ENCODE data around the gene HECTD2.
"Not testable (repeated sequence)": the region's sequence is repeated elsewhere in the genome, so short reads cannot be mapped to it uniquely, and the experiment has no call there.

Gene HECTD2

DNA sequence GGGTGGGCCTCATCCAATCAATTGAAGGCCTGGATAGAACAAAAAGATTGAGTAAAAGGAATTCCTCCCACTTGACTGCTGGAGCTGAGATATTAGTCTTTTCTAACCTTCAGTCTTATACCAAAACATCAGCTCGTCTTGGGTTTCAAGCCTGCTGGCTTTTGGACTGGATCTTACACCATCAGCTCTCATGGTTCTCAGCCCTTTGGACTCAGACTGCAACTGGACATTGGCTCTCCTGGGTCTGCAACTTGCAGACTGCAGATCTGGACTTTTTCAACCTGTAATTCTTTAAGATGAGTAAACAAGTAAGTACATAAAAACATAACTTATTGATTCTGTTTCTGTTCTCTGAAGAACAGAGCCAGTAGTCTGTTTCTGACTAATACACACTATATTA is 149.0 kb downstream of the HECTD2 start:
- peaks cover 11% of the 10 kb centered on the region for H3K9me3 ChIP-seq
- no peak overlapping the region for H3K4me2 ChIP-seq
- H4K20me1 ChIP-seq, result no peaks in the 10 kb centered on the region
- no peak overlapping the region for H3K9ac ChIP-seq
- H3K4me3 ChIP-seq, result no peak overlapping the region
- H3K36me3 ChIP-seq, result no peaks in the 10 kb centered on the region
- H3K4me1 ChIP-seq, result no peaks in the 10 kb centered on the region
- H3K27me3 ChIP-seq, result no peaks in the 10 kb centered on the region
- no peak for TF ChIP-seq Cebpa-rat (IDR thresholded peaks at IDR 0.05)
- no peak overlapping the region for H3K27ac ChIP-seq

DNA sequence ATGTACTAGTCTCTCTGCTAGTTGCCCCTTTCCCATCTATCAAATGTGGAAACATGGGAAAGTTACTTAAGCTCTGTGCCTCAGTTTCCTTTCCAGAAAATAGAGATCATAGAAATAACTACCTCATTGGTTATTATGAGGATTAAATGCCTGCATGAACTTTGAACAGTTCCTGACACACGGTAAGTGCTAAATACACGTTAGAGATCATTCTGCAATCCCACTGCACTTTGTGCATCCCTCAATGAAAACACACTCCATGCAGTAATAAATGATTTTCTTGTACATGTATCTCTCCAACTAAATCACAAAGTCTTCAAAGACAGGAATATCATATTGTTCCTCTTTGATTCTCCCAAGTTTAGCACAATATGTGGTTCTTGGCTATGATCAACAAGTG is 149.6 kb downstream of the HECTD2 start:
- no peaks in the 10 kb centered on the region for H3K4me1 ChIP-seq

DNA sequence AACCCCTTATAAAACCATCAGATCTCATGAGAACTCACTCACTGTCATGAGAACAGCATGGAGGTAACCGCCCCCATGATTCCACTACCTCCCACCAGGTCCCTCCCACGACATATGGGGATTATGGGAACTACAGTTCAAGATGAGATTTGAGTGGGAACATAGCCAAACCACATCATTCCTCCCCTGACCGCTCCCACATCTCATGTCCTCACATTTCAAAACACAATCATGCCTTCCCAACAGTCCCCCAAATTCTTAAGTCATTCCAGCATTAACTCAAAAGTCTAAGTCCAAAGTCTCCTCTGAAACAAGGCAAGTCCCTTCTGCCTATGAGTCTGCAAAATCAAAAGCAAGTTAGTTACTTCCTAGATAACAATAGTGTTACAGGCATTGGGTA is 150.7 kb downstream of the HECTD2 start:
- not testable (repeated sequence) for H3K4me3 ChIP-seq, H3K4me2 ChIP-seq, H3K36me3 ChIP-seq, H4K20me1 ChIP-seq, H3K27me3 ChIP-seq, H3K4me1 ChIP-seq, H3K9ac ChIP-seq, H3K27ac ChIP-seq
- H3K9me3 ChIP-seq, result peaks cover 11% of the 10 kb centered on the region

More for the DNA sequence above, 149.6 kb downstream of the HECTD2 start:
- no peak overlapping the region for H3K4me3 ChIP-seq
- H3K27me3 ChIP-seq, result no peaks in the 10 kb centered on the region
- H3K9ac ChIP-seq, result no peak overlapping the region
- H4K20me1 ChIP-seq, result no peaks in the 10 kb centered on the region
- H3K9me3 ChIP-seq, result peaks cover 11% of the 10 kb centered on the region
- no peak overlapping the region for H3K4me2 ChIP-seq
- no peaks in the 10 kb centered on the region for H3K36me3 ChIP-seq
- no peak for TF ChIP-seq Cebpa-rat (IDR thresholded peaks at IDR 0.05)
- no peak overlapping the region for H3K27ac ChIP-seq

DNA sequence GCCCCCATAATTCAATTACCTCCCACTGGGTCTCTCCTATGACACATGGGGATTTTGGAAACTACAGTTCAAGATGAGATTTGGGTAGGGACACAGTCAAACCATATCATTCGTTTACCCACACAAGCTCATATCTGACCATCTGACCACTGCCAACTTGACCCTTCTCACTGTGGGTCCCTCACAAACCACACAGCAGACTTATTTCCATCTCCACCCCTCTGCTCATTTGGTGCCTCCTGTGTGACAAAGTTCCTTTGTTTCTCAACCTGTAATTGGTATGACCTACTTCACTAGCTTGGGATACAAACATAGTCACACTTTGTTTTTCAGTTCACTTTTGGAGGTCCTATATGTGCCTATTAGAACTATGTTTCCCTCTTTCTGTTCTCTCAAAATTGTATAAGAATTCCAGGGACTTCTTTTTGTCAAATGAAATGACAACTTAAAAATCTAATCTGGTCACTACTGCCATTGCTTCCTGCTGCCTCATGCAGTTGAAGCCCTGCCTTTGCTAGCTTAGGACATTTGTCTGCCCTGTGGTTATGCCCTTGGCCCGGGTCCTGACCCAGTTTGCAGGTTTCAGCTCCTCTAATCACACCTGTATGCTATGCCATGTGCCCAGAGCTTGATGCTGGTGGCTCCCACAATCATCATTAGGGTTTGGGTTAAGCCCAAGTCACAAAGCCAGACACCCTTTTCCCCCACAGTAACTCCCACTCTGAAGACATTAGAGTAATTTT is 152.9 kb downstream of the HECTD2 start:
- no peaks in the 10 kb centered on the region for H3K4me1 ChIP-seq
- no peak overlapping the region for H3K9ac ChIP-seq

DNA sequence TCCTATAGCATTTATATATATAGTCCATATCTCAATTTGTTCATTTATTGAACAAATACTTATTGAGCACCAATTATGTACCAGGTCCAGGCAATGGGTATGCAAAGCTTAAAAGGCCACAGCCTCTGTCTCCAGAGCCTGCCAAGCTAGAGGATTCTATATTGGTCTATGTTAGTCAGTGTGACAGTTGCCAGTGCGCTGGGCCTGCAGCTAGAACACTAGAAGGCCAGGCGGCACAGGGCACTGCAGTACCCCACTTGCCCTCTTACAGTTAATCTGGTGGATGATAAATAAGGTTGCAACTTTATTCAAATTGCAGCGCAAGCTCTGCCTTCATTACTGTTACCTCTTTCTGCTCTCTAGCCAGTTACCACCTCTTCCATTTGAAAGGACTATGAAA is 153.9 kb downstream of the HECTD2 start:
- no peak overlapping the region for H3K9ac ChIP-seq
- no peaks in the 10 kb centered on the region for H3K27me3 ChIP-seq
- peaks cover 11% of the 10 kb centered on the region for H3K9me3 ChIP-seq
- H3K27ac ChIP-seq, result no peak overlapping the region
- H3K36me3 ChIP-seq, result no peaks in the 10 kb centered on the region
- no peaks in the 10 kb centered on the region for H3K4me1 ChIP-seq
- no peak overlapping the region for H3K4me2 ChIP-seq
- TF ChIP-seq Cebpa-rat (IDR thresholded peaks at IDR 0.05), result no peak
- no peak overlapping the region for H3K4me3 ChIP-seq
- no peaks in the 10 kb centered on the region for H4K20me1 ChIP-seq

More for the DNA sequence above, 152.9 kb downstream of the HECTD2 start:
- H3K27me3 ChIP-seq, result no peaks in the 10 kb centered on the region
- no peak overlapping the region for H3K4me2 ChIP-seq
- no peak overlapping the region for H3K27ac ChIP-seq
- no peaks in the 10 kb centered on the region for H3K36me3 ChIP-seq
- no peak overlapping the region for H3K4me3 ChIP-seq
- H3K9me3 ChIP-seq, result peaks cover 11% of the 10 kb centered on the region
- TF ChIP-seq Cebpa-rat (IDR thresholded peaks at IDR 0.05), result no peak
- no peaks in the 10 kb centered on the region for H4K20me1 ChIP-seq
